Astrocyte (in vitro differentiated cells and primary cell): ENCODE measurements around the gene LRP1B.

ENCODE experiments used
- EZH2 ChIP-seq: IDR thresholded peaks from 2 replicates; pipeline ENCODE4 v1.6.1; 2012; ENCODE audit warnings: mild to moderate bottlenecking, low read length, inconsistent platforms; ENCODE audit not compliant: insufficient read depth
- TF ChIP-seq, protein P1 (sequence below): IDR thresholded peaks from 2 replicates; pipeline ENCODE4 v1.5.1; 2011; ENCODE audit warnings: low read depth, mild to moderate bottlenecking, inconsistent platforms, low read length, moderate library complexity; ENCODE audit not compliant: insufficient read depth

DNA sequence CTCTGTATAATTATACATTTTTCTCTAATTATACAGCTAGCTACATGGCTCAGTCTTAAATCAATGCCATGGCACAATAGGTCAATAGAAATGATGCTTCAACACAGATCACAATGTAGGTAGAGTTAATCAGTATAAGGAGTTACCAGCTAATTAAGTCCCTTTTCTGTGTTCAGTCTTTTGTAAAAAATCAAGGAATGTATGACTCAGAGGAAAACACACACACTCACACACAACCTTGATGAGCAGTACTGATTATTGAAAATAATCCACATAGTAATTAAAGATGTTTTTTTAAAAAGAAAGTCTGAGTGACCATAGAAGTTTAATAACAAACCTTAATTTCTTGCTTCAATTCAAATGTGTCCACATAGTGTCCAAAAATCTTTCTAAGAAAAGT lies 691.3 kb downstream of the LRP1B start:
- TF ChIP-seq, protein P1, sequence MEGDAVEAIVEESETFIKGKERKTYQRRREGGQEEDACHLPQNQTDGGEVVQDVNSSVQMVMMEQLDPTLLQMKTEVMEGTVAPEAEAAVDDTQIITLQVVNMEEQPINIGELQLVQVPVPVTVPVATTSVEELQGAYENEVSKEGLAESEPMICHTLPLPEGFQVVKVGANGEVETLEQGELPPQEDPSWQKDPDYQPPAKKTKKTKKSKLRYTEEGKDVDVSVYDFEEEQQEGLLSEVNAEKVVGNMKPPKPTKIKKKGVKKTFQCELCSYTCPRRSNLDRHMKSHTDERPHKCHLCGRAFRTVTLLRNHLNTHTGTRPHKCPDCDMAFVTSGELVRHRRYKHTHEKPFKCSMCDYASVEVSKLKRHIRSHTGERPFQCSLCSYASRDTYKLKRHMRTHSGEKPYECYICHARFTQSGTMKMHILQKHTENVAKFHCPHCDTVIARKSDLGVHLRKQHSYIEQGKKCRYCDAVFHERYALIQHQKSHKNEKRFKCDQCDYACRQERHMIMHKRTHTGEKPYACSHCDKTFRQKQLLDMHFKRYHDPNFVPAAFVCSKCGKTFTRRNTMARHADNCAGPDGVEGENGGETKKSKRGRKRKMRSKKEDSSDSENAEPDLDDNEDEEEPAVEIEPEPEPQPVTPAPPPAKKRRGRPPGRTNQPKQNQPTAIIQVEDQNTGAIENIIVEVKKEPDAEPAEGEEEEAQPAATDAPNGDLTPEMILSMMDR, result no peak
- TF ChIP-seq EZH2, result no peak
